Activated CD4-positive, alpha-beta T cell treated with anti-CD3 and anti-CD28 coated beads for 4 hours (primary cell): ENCODE data around the gene TEX19.

Source experiments
- DNase-seq, 2 donors: peaks; one replicate each; pipeline ENCODE4 v3.0.0-alpha.2; 2020

The TEX19 gene

DNA sequence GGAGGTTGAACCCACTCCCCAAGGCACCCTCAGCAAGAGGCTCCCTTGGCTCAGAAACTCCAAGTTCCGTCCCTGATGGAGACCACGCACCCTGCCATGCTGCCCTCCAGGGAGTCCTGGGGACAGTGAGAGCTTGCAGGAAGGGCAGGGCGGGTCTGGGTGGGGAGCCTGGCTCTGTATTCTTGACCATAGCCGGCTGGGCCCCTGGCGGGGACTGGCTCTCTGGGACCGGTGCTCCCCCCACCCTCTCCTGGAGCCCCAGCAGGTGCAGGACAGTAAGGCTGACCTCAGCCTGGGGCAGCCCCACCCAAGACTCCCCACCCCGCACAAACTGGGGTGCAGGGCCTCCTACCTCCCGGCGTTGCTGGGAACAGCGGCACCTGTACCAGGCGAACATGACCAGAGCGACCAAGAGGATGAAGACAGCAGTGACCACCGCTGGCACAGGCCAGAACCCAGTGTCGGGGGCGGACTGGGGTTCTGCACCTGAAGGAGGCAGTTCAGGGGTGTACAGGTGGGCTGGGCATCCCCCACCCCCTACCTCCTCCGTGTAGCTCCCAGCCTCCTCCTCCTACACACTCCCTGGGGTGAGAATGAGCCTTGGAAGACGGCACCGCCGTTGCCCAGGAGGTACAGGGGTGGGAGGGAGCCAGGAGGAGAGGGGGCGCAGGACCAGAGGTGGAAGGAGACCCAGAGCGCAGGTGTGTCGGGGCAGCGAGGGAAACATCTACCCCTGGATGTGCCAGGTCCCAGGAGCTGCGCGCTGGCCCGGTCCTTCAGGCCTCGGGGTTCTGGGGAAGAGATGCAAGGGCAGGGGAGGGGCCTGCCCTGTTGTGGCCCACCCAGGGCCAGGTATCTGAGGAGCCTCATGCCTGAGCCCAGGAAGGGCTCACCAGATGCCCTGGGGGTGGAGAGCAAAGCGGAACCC lies 36.3 kb upstream of the TEX19 start:
- DNase-seq: no peak

DNA sequence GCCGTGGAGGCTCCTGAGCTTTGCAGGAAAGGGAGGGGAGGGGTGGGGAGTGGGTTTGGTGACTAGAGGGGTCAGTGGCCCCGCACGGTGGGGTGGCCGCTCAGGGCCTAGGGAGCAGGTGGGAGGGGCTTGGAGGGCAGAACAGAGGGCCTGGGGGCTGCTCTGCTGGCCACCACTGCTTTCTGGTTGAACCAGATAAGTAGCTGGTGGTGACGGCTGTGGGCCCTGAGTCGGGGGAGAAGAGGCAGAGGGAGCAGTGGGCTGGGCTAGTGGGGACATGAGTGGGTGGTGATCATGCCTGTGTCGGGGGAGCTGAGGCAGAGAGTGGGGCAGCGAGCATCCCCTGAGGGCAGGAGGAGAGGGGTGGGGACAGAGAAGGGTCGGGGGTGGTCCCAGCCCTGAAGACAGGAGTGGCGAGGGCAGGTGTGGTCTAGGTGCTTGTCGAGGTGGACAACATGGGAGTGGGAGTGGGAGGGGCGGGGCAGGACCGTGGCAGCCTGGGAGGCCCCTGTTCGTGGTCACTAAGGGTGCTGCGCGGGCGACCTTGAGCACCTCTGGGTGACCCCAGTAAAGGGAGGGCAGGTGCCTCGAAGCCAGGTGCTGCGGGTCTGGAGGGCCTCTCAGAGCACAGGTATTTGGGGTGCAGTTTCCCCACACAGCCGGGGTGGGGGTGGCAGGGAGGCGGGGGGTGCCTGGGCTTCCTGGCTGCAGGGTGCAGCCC lies 35.4 kb upstream of the TEX19 start:
- no peak for DNase-seq

DNA sequence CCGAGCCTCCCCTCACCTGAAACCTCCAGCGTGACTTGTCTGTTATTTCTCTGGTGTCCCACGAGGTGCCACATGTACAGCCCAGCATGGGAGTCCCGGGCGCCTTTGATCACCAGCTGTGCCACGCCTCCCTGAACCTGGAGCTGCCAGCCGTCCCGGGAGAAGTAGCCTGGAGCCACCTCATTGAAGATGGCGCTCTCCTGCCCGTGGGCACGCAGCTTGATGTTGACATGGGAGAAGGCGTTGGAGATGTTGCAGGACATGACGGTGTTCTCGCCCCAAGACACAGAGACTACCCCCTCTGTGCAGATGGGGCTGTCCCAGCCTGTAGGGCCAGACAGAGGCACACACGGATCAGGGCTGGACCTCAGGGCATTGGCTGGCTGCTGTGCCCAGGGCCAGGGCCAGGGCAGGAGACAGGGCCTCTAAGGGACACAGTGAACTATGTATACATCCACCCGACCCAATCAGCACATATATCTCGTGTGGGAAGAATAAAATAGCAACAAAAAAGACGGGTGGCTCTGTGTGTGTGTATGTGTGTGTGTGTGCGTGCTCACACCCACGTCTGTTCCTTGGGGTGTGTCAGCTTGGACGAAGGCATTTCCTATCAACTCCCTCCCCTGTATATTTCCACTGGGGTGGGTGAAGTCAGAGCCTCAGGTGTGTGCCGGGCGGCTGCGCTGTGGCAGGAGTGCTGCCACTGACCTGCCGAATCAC lies 34.3 kb upstream of the TEX19 start:
- DNase-seq: peak; percentile 49 to 58

DNA sequence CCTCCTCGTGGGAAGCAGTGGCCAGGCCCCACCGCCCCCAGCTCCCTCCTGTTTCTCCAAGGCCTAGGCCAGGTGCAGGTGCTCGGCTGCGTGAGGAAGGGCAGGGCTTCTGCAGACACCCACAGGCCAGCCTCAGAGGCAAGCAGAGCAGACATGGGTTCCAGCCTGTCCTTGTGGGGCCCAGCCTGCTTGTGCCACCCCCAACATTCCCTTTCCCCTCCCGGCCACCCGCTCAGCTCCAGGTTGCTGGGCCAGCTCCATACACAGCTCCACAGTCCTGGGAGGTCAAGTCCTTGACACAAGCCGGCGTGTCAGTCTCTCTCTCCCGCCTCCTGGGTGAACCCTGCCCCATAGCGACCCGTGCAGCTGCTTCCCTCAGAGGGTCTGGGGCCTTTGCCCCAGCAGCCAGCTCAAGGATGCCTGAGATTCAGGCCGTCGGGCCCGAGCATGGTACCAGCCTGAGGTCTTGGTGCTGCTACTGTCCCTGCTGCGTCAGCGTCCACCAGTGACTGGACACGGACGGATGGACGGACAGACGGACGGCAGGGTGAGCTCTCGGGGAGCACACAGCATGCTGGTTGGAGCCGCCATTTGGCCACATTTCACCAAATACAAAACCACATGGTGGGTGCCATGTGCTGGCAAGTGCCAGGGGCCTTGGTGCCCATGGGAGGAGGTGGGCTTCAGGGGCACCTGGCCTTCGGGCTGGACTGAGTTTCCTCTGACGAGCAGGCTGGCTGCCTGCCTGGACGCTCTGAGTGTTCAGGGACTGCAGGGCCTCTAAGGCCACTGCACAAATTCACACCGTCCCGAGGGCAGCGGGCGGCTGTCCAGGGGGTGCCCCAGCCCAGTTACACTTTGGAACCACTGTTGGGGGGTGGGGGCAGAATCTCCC lies 33.5 kb upstream of the TEX19 start:
- DNase-seq: no peak

DNA sequence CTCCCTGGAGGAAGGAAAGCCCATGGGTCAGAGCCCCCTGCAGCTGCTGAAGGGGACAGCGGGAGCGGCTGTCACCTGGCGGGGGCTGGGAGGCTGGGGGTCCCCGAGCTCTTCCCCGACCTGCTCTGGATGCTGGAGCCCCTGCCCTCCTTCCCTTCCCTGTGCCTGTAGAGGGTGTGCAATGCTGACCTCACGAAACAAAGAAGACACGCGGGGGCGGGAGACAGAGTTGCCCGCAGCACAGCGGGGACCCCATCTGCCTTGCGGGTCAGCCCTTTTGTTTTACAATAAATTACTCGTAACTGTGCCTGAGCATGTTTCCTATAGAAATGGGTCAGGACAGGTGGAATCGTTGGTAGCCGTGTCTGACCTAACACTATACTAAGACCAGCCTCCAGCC lies 31.8 kb upstream of the TEX19 start:
- no peak for DNase-seq

DNA sequence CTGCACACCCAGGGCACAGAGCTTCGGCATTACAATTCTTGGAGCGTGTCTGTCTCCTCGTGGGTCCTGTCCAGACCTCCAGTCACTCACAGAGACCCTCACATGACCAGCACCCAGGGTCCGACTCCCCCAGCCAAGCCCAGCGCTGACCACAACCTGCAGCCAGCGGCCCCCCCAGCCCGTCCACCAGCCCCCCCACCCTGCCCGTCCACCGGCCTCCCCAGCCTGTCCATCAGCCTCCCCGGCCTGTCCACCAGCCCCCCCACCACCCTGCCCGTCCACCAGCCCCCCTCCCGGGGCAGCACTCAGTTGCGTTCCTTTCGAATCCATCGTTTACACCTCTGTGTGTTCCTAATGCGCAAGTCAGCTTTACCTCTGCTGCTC lies 31.3 kb upstream of the TEX19 start:
- DNase-seq: no peak

DNA sequence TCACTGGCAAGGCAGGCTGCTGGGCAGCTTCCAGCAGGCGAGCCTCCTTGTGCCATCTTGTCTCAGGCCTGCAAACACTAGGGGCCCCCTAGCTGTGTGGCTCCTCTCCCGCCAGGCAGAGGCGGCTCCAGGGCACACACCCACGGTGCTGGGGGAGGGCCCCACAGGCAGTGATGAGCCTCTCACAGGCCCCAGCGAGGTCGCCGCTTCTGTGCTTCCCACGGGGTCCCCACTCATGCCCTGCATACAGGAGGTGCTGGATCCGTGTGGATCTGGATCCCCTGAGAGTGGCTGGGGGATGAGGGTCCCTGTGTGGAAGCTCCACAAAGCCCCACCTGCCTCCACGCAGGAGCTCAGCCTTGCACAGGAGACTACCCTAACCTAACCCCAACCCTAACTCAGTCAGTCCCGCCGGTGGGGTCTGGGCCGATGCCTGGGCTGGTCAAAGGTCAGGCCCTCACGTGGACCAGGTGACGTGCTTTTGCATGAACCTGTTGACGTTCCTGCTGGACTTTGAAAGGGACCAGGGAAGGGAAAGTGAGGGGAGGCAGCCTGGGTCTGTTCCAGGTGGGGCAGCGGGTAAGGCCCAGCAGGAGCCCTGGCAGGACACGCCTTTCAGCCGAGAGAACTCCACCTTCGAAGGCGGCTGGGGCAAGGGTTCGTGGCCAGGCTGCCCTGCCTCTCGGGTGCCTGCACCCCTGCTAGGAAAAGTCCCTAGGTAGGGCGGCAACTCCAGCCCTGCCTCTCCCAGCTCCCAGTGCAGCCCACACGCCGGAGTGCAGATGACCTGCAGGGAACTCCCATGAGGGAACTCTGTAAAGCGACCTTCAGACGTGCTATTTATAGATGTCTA lies 30.7 kb upstream of the TEX19 start:
- DNase-seq: no peak

DNA sequence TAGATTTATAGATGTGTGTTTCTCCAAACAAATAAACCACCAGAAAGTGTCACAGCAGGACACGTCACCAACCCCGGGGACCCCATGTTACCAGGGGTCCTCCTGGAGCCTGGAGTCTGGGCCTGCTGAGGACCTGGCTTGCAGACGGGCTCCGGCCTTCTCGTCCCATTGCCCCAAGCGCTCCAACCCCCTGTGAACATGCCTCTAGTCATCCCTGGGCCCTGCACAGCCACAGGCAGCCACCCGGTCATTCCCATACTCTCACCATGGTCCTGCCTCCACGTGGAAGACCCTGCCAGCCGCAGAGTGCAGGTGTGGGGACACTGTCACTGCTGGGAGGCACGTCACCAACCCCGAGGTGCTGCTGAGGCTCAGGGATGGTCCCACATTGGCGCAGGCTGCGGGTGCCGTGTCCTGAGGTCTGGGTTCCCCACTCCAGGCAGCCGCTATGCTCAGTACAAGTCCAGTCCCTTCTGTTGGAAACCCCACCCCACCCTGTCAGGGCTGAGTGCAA lies 30.0 kb upstream of the TEX19 start:
- DNase-seq: no peak

DNA sequence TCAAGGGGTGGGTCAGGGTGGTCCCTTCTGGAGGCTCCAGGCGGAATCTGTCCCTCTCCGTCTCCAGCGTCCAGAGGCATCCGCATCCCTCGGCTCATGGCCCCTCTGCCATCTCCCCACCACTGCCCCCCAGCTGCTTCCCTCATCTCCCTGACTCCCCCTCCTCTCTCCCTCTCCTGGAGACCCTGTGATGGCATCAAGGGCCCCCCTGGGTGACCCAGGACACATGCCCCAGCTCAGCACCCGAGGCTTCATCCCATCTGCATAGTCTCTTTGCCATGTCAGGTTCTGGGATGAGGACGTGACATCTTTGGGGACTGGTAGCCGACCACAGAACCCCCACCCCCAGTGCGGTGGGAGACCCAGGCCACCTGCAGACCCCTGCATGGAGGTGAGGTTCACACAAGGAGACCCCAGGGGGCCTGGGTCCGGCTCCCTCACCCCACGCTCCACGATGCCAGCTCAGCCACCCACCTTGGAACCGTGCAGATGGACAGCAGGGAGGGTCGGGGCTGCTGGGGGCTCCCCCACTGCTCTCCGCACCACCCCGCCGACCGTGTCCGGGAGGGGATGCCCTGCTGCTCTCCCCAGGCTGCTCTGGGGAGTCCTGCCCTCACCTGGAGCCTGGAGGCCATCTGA lies 29.2 kb upstream of the TEX19 start:
- no peak for DNase-seq

DNA sequence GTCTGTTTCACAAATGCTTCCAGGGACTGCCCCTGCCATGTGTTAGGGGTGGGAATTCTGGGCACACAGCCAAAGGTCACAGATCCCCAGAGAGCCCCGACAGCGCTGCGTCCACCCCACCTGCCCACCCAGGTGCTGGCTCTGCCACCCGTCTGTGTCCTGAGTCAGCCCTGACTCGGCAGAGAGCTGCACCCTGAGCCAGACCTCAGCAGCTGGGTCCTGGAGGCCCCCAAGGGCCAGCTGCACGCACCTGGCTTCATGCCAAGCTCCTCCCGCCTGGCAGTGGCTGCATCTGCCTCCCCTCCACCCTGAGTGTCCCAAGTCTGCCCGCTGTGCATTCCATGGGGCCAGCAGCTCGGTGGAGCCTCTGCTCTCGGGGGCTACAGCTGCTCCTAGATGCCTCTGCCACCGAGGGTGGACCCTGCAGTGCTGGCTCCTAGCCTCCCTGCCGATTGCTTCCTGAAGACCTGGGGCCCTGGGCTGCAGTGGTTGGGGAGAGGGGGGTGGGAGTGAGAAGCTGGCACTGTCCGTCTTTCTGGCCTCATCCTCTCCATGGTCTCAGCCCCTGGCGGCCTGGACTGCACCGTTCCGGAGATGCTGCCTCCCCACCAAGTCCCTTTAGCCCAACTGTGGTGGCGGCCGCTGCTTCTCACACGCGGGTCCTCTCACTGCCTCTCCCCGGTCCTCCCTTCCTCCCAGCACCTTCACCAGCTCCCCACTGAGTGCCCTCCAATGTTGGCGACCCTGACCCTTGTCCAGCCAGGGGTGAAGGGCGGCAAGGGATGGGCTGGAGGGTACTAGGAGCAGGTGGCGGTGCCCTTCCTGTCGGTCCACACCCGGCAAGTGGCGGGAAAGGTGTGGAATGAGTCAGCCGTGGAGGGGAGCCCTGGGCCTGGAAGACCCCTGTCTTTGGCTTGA lies 28.5 kb upstream of the TEX19 start:
- no peak for DNase-seq

DNA sequence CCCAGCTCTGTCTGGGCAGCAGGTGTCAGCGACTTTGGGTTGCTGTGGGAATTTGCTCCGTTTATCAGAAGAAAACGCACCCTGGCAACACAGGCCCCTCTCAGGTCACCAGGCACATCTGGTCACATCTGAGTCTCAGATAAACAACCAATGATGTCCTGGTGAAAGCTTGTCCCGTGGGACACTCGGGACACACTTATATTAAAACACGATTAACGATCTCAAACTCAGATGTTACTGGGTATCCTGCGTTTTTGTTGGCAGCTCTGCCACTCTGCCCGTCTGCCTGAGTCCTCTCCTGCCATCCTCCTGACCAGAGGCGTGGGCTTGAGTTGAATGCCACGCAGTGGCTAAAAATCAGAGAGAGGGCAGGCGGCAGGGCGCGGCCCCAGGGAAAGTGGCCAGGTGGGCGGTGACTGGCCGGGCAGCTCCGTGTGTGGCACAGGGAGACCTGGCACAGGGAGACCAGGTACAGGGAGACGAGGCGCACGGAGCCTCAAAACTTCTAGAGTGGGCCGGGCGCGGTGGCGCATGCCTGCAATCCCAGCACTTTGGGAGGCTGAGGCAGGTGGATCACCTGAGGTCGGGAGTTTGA lies 27.6 kb upstream of the TEX19 start:
- DNase-seq: no peak

DNA sequence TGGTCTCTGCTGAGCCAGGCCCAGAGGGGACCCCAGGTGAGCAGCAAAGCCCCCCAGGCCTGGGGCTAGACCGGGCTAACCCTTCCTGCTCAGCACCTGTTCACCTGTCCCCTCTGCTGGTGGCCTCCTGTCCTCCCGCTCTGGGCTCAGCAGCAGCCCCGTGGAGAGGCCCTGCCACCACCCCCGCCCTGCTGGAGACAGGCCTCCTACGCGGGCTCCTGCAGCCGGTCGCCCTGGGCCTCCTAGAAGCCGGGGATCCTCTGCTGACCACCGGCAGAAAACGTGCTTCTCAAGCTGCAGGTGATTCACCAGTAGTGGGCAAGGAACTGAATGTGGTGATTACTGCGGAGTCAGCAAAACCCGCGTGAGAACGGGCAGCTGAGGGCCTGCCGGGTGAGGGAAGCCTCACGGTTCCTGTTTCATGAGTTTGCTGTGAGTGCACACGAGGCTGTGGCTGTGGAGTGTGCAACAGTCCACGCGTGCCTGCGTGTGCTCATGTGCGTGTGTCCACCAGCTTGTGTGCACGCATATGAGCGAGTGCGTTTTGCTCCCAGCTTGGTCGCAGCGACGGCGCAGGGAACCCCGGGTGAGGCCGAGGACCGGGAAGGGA lies 26.3 kb upstream of the TEX19 start:
- no peak for DNase-seq

DNA sequence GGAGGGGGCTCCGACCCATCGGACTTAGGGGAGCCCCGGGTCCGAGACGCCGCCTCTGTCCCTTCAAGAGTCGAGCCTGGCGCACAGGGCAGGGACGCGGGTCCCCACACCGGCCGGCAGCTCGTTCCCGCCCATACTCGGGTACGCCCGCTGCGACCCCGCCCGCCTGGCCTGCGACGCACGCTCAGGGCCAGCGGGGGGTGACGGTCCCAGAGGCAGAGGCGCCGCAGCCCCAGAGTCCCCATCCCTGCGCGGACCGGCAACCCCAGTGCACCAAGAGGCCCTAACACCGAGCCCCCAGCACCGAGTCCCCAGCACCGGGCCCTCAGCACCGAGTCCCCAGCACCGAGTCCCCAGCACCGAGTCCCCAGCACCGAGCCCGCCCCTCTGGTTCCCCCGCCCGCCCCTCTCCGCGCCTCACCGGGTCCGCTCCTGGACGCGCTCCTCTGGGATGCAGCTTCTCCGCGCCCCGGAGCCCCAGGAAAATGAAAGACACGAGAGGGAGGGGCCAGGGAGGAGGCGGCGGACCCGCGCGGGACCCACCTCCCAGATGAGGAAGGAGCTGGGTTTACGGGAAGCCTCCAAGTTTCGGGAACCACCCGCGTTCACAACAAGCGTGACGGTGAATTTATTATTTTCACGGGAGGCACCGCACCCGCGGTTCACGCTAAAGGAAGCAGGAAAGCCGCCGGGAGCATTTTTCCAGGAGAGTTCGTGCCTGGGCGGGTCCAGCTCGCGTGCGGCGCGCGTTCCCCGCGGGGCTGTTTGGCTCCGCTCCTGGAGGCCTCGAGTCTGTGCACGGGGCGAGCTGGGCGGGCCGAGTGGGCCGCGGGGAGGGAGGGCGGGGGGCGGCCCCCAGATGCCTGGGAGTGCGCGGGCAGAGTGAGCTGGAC lies 25.5 kb upstream of the TEX19 start, which contains the start of gene SECTM1:
Gene SECTM1, minus strand, starts transcription at position 488 of the 893 bp plus-strand sequence. CDS start 6,526 bp downstream, outside the sequence.
- DNase-seq: no peak

DNA sequence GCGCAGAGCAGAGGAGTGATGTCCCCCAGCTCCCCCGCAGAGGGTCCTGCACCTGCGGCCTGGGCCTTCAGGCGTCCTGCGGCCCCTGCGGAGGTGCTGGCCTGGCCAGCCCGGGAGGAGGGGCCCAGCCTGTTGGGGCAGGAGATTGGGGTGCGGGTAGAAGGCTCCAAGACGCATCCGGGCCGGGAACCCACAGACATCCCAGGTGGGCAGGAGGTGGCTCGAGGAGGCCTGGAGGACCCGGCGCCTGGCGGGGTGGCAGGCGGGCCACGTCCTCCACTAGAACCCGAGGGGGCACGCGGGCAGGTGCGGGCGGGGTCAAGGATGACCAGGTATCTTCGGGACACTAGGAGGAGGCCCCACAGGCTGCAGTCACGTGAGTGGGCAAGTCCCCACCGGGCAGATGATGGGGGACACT lies 24.8 kb upstream of the TEX19 start:
- DNase-seq: no peak

DNA sequence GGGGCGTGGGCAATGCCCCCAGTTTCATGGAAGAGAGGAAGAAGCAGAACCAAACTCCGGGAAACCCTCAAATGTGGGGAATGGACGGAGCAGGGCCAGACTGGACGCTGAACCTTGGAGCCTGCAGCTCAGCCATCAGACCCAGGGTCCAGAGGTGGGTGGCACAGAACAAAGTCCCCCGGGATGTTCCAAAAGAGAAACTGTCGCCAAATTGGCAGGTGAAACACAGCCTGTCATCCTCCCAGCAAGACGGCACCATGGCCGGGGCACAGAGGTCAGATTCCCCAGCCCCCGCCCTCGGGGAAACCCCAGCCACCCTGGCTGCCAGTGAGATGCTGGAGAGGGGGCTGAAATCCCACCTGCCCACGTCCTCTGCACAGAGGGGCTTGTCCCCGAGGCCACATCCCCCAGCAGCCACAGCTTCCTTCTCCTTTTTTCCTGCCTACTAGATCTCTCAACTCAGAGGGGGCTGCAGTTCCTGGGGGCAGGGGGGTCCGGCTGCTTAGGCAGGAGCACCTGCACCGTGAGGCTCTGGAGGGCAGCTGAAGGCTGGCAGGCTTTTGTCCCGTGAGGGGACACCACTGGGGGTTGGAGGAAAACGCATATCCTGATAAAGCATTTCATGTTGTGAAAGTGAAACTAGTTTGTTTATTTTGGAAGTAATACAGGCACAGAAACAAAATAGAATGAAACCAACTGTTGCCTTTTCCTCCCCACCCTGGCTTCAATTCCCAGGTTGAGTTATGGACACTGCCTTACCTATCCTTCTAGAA lies 24.2 kb upstream of the TEX19 start:
- DNase-seq: no peak

DNA sequence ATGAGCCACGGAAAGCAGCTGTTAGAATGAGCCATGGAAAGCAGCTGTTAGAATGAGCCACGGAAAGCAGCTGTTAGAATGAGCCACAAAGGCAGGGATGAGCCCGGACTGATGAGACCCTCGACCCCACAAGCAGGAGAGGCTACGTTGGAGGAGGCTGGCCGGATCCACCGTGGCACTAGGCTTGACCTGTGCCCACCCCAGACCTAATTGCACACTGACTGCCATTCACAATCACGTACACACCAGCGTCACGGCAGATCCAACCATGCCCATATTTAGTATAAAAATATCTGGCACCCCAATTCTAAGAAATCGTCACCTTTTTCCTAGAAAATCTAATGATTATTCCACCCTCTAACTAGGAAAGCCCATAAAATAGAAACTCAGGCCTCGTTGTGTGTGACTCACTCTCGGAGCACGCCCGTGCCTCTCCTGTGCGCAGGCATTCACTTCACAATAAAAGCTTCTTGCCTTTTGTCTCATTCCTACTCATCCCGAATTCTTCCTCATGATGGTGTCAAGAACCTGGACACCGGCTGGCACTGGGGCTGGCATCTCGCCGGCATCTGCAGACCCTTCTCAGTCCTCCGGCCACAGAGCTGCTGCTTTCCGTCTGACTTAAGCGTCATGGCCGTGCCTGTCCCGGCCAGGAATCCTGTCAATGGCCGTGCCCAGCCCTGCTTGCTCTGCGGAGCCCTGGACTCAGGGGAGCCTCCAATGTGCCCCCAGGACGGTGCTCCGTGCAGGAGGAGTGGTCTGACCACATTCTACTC lies 20.0 kb upstream of the TEX19 start:
- DNase-seq: no peak
